ENCODE measurements around the gene LTK.

Gene LTK

GRCh38 chr15:41545218-41545617 is 31.6 kb upstream of the LTK start:
- no peak for DNase-seq (ENCODE audit: extremely low read depth, insufficient read length)
- no peak overlapping the region for H3K4me3 ChIP-seq (replicated peaks; ENCODE audit: low read depth, low read length)
- H3K36me3 ChIP-seq (ENCODE audit: control insufficient read depth, insufficient read depth, low read length): no peaks in the 10 kb centered on the region
- no peaks in the 10 kb centered on the region for H3K27me3 ChIP-seq (replicated peaks; ENCODE audit: control insufficient read depth, insufficient read depth, low read length)
- TF ChIP-seq, protein P1, sequence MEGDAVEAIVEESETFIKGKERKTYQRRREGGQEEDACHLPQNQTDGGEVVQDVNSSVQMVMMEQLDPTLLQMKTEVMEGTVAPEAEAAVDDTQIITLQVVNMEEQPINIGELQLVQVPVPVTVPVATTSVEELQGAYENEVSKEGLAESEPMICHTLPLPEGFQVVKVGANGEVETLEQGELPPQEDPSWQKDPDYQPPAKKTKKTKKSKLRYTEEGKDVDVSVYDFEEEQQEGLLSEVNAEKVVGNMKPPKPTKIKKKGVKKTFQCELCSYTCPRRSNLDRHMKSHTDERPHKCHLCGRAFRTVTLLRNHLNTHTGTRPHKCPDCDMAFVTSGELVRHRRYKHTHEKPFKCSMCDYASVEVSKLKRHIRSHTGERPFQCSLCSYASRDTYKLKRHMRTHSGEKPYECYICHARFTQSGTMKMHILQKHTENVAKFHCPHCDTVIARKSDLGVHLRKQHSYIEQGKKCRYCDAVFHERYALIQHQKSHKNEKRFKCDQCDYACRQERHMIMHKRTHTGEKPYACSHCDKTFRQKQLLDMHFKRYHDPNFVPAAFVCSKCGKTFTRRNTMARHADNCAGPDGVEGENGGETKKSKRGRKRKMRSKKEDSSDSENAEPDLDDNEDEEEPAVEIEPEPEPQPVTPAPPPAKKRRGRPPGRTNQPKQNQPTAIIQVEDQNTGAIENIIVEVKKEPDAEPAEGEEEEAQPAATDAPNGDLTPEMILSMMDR (IDR thresholded peaks at IDR 0.05; ENCODE audit: insufficient read depth, low read length, poor library complexity, severe bottlenecking): no peak

- no peak overlapping the region; the same call in 1 of the 2 replicates for H3K4me3 ChIP-seq (replicated peaks; ENCODE audit: low read depth, low read length)
- no peak for DNase-seq (ENCODE audit: extremely low read depth, insufficient read length)
- TF ChIP-seq, protein P1 (IDR thresholded peaks at IDR 0.05; ENCODE audit: insufficient read depth, low read length, poor library complexity, severe bottlenecking): no peak
- no peaks in the 10 kb centered on the region for H3K27me3 ChIP-seq (replicated peaks; ENCODE audit: control insufficient read depth, insufficient read depth, low read length)
- H3K36me3 ChIP-seq (ENCODE audit: control insufficient read depth, insufficient read depth, low read length): no peaks in the 10 kb centered on the region
These were observed 31.0 kb upstream of the LTK start for GRCh38 chr15:41544650-41545015.

DNA sequence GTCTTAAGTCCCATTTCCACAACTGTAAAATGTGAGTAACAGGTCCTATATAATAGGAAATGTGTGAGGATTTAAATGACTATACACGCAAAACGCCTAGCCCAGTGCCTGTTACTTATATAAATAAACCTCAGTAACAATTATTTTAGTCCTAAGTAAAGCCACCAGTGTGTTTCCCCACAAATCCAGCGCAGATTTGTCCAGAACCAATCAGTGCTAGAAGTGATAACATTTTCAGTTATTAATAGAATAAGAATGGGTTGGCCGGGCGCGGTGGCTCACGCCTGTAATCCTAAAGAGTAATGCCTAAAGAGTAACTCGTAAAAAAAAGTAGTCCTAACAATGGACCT is 29.9 kb upstream of the LTK start:
- no peaks in the 10 kb centered on the region for H3K36me3 ChIP-seq (ENCODE audit: control insufficient read depth, insufficient read depth, low read length)
- H3K27me3 ChIP-seq (replicated peaks; ENCODE audit: control insufficient read depth, insufficient read depth, low read length): no peaks in the 10 kb centered on the region
- DNase-seq (ENCODE audit: extremely low read depth, insufficient read length): no peak
- TF ChIP-seq, protein P1 (IDR thresholded peaks at IDR 0.05; ENCODE audit: insufficient read depth, low read length, poor library complexity, severe bottlenecking): no peak
- peak overlapping the region; percentile 98 for H3K4me3 ChIP-seq (replicated peaks; ENCODE audit: low read depth, low read length)

DNA sequence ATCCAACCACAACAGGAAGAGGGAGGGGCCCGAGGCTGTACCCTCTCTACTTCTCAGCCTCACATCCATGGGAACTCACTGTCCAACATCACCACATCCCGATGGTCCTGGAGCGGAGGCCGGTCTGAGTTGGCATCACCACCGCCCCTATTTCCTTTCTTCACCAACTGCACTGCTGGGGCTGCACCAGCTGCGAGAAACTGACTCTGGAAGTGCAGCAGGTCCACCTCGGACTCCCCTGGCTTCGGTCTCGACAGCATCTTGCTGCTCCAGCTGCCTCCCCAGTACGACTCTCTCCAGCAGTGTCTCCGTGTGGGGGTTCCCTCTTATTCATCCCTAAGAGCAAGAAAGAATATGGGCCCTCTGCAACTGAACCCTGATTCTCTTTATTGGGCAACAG is 23.2 kb upstream of the LTK start:
- Histone ChIP-seq H3K4me3 (replicated peaks; ENCODE audit: low read depth, low read length) (no peak overlapping the region), H3K27me3 (replicated peaks; ENCODE audit: control insufficient read depth, insufficient read depth, low read length) (no peaks in the 10 kb centered on the region), H3K36me3 (ENCODE audit: control insufficient read depth, insufficient read depth, low read length) (peaks cover 15% of the 10 kb centered on the region)
- no peak for DNase-seq (ENCODE audit: extremely low read depth, insufficient read length)
- TF ChIP-seq, protein P1 (IDR thresholded peaks at IDR 0.05; ENCODE audit: insufficient read depth, low read length, poor library complexity, severe bottlenecking): no peak

DNA sequence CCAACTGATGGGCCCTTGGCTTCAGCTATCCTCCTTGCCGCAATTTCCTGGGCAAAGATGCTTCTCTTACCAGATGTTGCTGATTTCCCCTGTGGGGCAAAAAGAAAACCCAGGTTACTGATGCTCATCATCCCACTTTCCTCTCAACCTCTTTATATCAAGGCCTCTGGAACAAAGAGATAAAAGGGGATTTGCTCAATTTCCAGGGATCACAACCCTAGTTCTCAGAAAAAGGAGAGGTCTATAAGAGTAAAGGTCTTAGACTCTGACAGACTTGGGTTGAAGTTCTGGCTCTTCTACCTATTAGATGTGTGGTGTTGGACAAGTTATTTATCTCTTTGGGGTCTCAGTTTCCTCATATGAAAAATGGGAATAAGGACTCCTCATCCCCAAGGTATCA is 21.9 kb upstream of the LTK start:
- H3K4me3 ChIP-seq (replicated peaks; ENCODE audit: low read depth, low read length): no peak overlapping the region
- H3K27me3 ChIP-seq (replicated peaks; ENCODE audit: control insufficient read depth, insufficient read depth, low read length): no peaks in the 10 kb centered on the region
- DNase-seq (ENCODE audit: extremely low read depth, insufficient read length): no peak
- TF ChIP-seq, protein P1 (IDR thresholded peaks at IDR 0.05; ENCODE audit: insufficient read depth, low read length, poor library complexity, severe bottlenecking): no peak
- peaks cover 22% of the 10 kb centered on the region for H3K36me3 ChIP-seq (ENCODE audit: control insufficient read depth, insufficient read depth, low read length)

DNA sequence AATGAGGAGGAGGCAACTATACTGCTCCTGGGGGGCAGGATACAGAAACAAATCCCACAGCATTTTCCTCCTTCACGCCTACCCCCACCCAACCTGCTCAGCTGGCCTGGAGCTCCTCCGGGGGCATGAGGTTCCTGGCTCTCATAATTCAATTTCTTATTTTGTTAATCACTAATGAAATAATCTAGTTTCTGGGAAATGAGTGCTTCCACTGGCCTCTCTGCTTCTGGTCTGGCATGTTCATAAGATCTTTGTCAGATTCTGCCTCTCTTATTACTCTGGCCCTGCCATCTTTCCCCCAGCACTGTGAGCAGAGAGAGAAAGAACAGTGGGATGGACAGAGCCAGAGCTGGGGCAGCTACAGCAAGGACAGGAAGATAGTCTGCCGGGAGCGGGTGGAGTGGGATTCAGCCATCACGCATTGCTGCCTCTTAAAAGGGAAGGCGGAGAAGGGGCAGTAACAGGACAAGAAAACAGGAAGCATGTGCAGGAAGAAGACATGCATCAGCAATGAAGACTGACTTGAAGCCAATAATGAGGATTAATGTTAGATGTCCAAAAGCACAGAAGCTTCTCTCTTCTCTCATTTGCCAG is 16.8 kb upstream of the LTK start:
- H3K36me3 ChIP-seq (ENCODE audit: control insufficient read depth, insufficient read depth, low read length): peaks cover 48% of the 10 kb centered on the region
- no peak for DNase-seq (ENCODE audit: extremely low read depth, insufficient read length)
- H3K4me3 ChIP-seq (replicated peaks; ENCODE audit: low read depth, low read length): no peak overlapping the region
- no peaks in the 10 kb centered on the region for H3K27me3 ChIP-seq (replicated peaks; ENCODE audit: control insufficient read depth, insufficient read depth, low read length)
- TF ChIP-seq, protein P1 (IDR thresholded peaks at IDR 0.05; ENCODE audit: insufficient read depth, low read length, poor library complexity, severe bottlenecking): no peak
